Transverse colon (tissue), 4 donors: ENCODE data around the gene CEP104. TPM values are rescaled to one million over a fixed set of nuclear protein-coding genes. Genes with fewer than 3 reads are reported as not detected.
"Not testable (repeated sequence)": the region's sequence is repeated elsewhere in the genome, so short reads cannot be mapped to it uniquely, and the experiment has no call there.

Experiments
- DNase-seq: peaks from one replicate; pipeline ENCODE4 v3.0.0-alpha.2; 2019
- H3K27ac ChIP-seq, 4 donors: fragments of 200-600 bp; sonication (generic); 2 replicates each; pipeline ENCODE4 v1.5.1; 2016 to 2018; ENCODE audit warnings: inconsistent platforms in 4 of 4
- H3K27me3 ChIP-seq: fragments of 200-600 bp; sonication (generic); 2 replicates; pipeline ENCODE4 v1.5.1; 2017; ENCODE audit warnings: inconsistent platforms
- H3K36me3 ChIP-seq, 4 donors: fragments of 200-600 bp; sonication (generic); 2 replicates each; pipeline ENCODE4 v1.5.1; 2017 to 2019; ENCODE audit warnings: inconsistent platforms in 4 of 4
- H3K4me1 ChIP-seq, 4 donors: fragments of 200-600 bp; sonication (generic); 2 replicates each; pipeline ENCODE4 v1.5.1; 2017 to 2020; ENCODE audit warnings: inconsistent platforms in 4 of 4
- H3K4me3 ChIP-seq, 4 donors: fragments of 200-600 bp; sonication (generic); 1 replicate in 1 of 4; 2 replicates in 3 of 4; pipeline versions ENCODE4 v1.5.1 to v1.6.1; 2017 to 2019; ENCODE audit warnings: inconsistent platforms in 4 of 4
- H3K9me3 ChIP-seq, 2 donors: fragments of 200-600 bp; sonication (generic); 2 replicates each; pipeline ENCODE4 v1.5.1; 2017 to 2019; ENCODE audit warnings: inconsistent platforms in 2 of 2
- CTCF ChIP-seq, 5 experiments: fragments of 200-600 bp in 3 of 5; fragments of 450-650 bp in 2 of 5; sonication (generic) in 3 of 5; IDR thresholded peaks; 1 replicate in 2 of 5; 2 replicates in 3 of 5; pipeline ENCODE4 v1.5.1; 2016 to 2017; ENCODE audit warnings: antibody characterized with exemption in 5 of 5, inconsistent platforms in 3 of 5, mild to moderate bottlenecking in 2 of 5, moderate library complexity in 1 of 5
- EP300 ChIP-seq: sonication (generic); formaldehyde crosslinking; IDR thresholded peaks from one replicate; pipeline ENCODE4 v1.6.1; 2017; ENCODE audit warnings: antibody characterized with exemption, low read depth
- POLR2A ChIP-seq: fragments of 450-650 bp; IDR thresholded peaks from one replicate; pipeline ENCODE4 v1.6.1; 2016; ENCODE audit warnings: antibody characterized with exemption, mild to moderate bottlenecking, moderate library complexity
- POLR2AphosphoS5 ChIP-seq, 3 donors: sonication (generic); formaldehyde crosslinking; IDR thresholded peaks; one replicate each; pipeline ENCODE4 v1.6.1; 2016; ENCODE audit warnings: antibody characterized with exemption in 3 of 3
- WGBS, 2 donors: methylation state at CpG; one replicate each; pipeline ENCODE4 v1.1.5; 2018; ENCODE audit warnings: low coverage in 1 of 2; 5-methylcytosine and 5-hydroxymethylcytosine counted together
- in situ Hi-C, 4 donors: fragments of 200-750 bp; cut with MboI; loops; one replicate each; pipeline versions ENCODE4 v1.15.0 to v1.15.1; 2017; ENCODE audit warnings: low sequenced_read_pairs in 3 of 4, low pct_ligation_motif_present in 1 of 4, low pct_unique_long_range_greater_than_20kb in 1 of 4
- intact Hi-C: fragments of 100-400 bp; cut with DNase I; formaldehyde crosslinking; loops from one replicate; pipeline ENCODE4 v1.15.1; 2023; ENCODE audit warnings: low total_unique reads
- total RNA-seq, 4 donors: library from RNA; depleted of rRNA; stranded (reverse); fragments of >200 nt; gene quantifications; one replicate each; pipeline ENCODE4 v1.1.0, GENCODE V29; 2016

CEP104 gene
- total RNA-seq, 4 donors from 2014 or later, result 34.4 to 57.7 (median 43.5) TPM

- intact Hi-C loops (no loop called here), in situ Hi-C loops (no loop called here)
- no peak for DNase-seq
- H3K27me3 ChIP-seq, result peaks cover 20% of the 10 kb centered on the region
- no peaks in the 10 kb centered on the region for H3K9me3 ChIP-seq
- no peak for TF ChIP-seq POLR2A
- no peak for TF ChIP-seq POLR2AphosphoS5 (IDR thresholded peaks at IDR 0.05)
- no peak for TF ChIP-seq EP300
- no peak for TF ChIP-seq CTCF (IDR thresholded peaks at IDR 0.05)
- no peak overlapping the region for H3K27ac ChIP-seq
- peaks cover 0 to 2% (median 0%) of the 10 kb centered on the region in 4 donors for H3K4me1 ChIP-seq
- no peak overlapping the region for H3K4me3 ChIP-seq
- WGBS, 2 donors, result 38 to 61% methylated on average over 11 to 19 of the region's 19 CpGs
- H3K36me3 ChIP-seq, result no peaks in the 10 kb centered on the region
These were observed 52.9 kb downstream of the CEP104 start for GRCh38 chr1:3803905-3804626.

- H3K36me3 ChIP-seq, intact Hi-C loops, H3K4me3 ChIP-seq, H3K4me1 ChIP-seq, DNase-seq, H3K27ac ChIP-seq, in situ Hi-C loops, H3K9me3 ChIP-seq: not testable (repeated sequence)
- H3K27me3 ChIP-seq, result peaks cover 20% of the 10 kb centered on the region
- WGBS, 2 donors, result 72 to 90% methylated on average over 2 to 3 of the region's 3 CpGs
These were observed 56.2 kb downstream of the CEP104 start for GRCh38 chr1:3800795-3801194.

GRCh38 chr1:3799976-3800685, 56.9 kb downstream of the CEP104 start:
- H3K27ac ChIP-seq, result no peak overlapping the region
- H3K4me1 ChIP-seq, result peaks cover 5 to 15% (median 9%) of the 10 kb centered on the region in 4 donors
- H3K27me3 ChIP-seq, result peaks cover 20% of the 10 kb centered on the region
- TF ChIP-seq EP300 (no peak), POLR2A (no peak)
- WGBS, 2 donors, result 84% methylated on average over 8 of the region's 11 CpGs; no CpG with 5 or more reads in 1 of the 2 donors
- no peaks in the 10 kb centered on the region for H3K9me3 ChIP-seq
- in situ Hi-C loops (no loop called here), intact Hi-C loops (no loop called here)
- DNase-seq, result no peak
- no peak overlapping the region for H3K4me3 ChIP-seq
- no peaks in the 10 kb centered on the region for H3K36me3 ChIP-seq

GRCh38 chr1:3796215-3797061, 60.6 kb downstream of the CEP104 start, which contains the start of gene LRRC47:
LRRC47 (minus strand) TSS chr1:3796498; CDS start chr1:3796476, 22 bp downstream.
- Histone ChIP-seq H3K27me3 (peaks cover 10% of the 10 kb centered on the region), H3K4me3 (peak within 1 kb of the TSS; percentile 88 to 99 (median 96)), H3K9me3 (no peaks in the 10 kb centered on the region), H3K36me3 (no peaks in the 10 kb centered on the region), H3K27ac (peak within 1 kb of the TSS; percentile 71 to 87 (median 84)), H3K4me1 (peaks cover 24 to 40% (median 28%) of the 10 kb centered on the region in 4 donors)
- in situ Hi-C loops (no loop called here), intact Hi-C loops (no loop called here)
- WGBS, 2 donors, result 5% methylated on average over 12 to 30 of the region's 60 CpGs
- TF ChIP-seq POLR2AphosphoS5 (IDR thresholded peaks at IDR 0.05), result peak; percentile 70 to 87 (median 85)
- TF ChIP-seq EP300, result no peak
- peak in 2 of 5 experiments; percentile 11 to 12 for TF ChIP-seq CTCF (IDR thresholded peaks at IDR 0.05)
- TF ChIP-seq POLR2A, result peak; percentile 70
- DNase-seq, result peak; percentile 95
